T-helper 2 cell treated with Interferon-gamma antibody and Interleukin-4, amounts not matched to agents 100 ng/mL and 5 ng/mL, for 36 hours (primary cell): ENCODE measurements around the gene UCHL5. TPM values are rescaled to one million over a fixed set of nuclear protein-coding genes. Genes with fewer than 3 reads are reported as not detected.
"Not testable (repeated sequence)": the region's sequence is repeated elsewhere in the genome, so short reads cannot be mapped to it uniquely, and the experiment has no call there.

Experiments used
- intact Hi-C: fragments of 100-400 bp; cut with micrococcal nuclease; formaldehyde crosslinking; loops from one replicate; pipeline ENCODE4 v1.15.1; 2023
- total RNA-seq: library from RNA; stranded (reverse); gene quantifications from 2 replicates; pipeline ENCODE4 v1.2.3, GENCODE V29; 2022

UCHL5 gene
- total RNA-seq, 1 donor from 2014 or later = 60.1 TPM

GRCh38 chr1:193014400-193014799 is 44.8 kb downstream of the UCHL5 start:
- intact Hi-C loops = loop anchor here (10.0 kb wide), 1 partner anchor 400 kb away; no protein-coding TSS in a partner anchor

GRCh38 chr1:193013707-193014106 is 45.5 kb downstream of the UCHL5 start:
- intact Hi-C loops = loop anchor here (10.0 kb wide), 1 partner anchor 399 kb away; no protein-coding TSS in a partner anchor

- intact Hi-C loops = loop anchor here (10.0 kb wide), 1 partner anchor 398 kb away; no protein-coding TSS in a partner anchor
These were observed 46.2 kb downstream of the UCHL5 start for GRCh38 chr1:193013005-193013404.

- intact Hi-C loops = loop anchor here (10.0 kb wide), 1 partner anchor 397 kb away; no protein-coding TSS in a partner anchor
These were observed 47.8 kb downstream of the UCHL5 start for GRCh38 chr1:193011406-193011805.

GRCh38 chr1:193009501-193009900 is 49.7 kb downstream of the UCHL5 start:
- intact Hi-C loops = no loop called here

- intact Hi-C loops = no loop called here
These were observed 53.4 kb downstream of the UCHL5 start for GRCh38 chr1:193005785-193006184.

- intact Hi-C loops = no loop called here
These were observed 60.6 kb downstream of the UCHL5 start for GRCh38 chr1:192998536-192998935.

- intact Hi-C loops = no loop called here
These were observed 65.0 kb downstream of the UCHL5 start for GRCh38 chr1:192994141-192994540.

GRCh38 chr1:192993426-192994085 is 65.6 kb downstream of the UCHL5 start:
- intact Hi-C loops = no loop called here

- intact Hi-C loops = not testable (repeated sequence)
These were observed 72.3 kb downstream of the UCHL5 start for GRCh38 chr1:192986748-192987334.

GRCh38 chr1:192986110-192986747 is 72.9 kb downstream of the UCHL5 start:
- intact Hi-C loops = no loop called here

- intact Hi-C loops = loop anchor here (5.0 kb wide), 1 partner anchor 47 kb away; no protein-coding TSS in a partner anchor
These were observed 75.1 kb downstream of the UCHL5 start for GRCh38 chr1:192984080-192984479.

- intact Hi-C loops = loop anchor here (5.0 kb wide), 1 partner anchor 46 kb away; no protein-coding TSS in a partner anchor
These were observed 75.7 kb downstream of the UCHL5 start for GRCh38 chr1:192983349-192983980.

GRCh38 chr1:192980856-192981255 is 78.3 kb downstream of the UCHL5 start:
- intact Hi-C loops = loop anchor here (5.0 kb wide), 1 partner anchor 44 kb away; no protein-coding TSS in a partner anchor

- intact Hi-C loops = loop anchor here (5.0 kb wide), 1 partner anchor 43 kb away; no protein-coding TSS in a partner anchor
These were observed 78.8 kb downstream of the UCHL5 start for GRCh38 chr1:192980334-192980733.

GRCh38 chr1:192979542-192979941 is 79.6 kb downstream of the UCHL5 start:
- intact Hi-C loops = no loop called here

GRCh38 chr1:192978195-192978710 is 80.9 kb downstream of the UCHL5 start:
- intact Hi-C loops = no loop called here

- intact Hi-C loops = no loop called here
These were observed 82.0 kb downstream of the UCHL5 start for GRCh38 chr1:192977089-192977706.

- intact Hi-C loops = no loop called here
These were observed 82.6 kb downstream of the UCHL5 start for GRCh38 chr1:192976576-192976975.

GRCh38 chr1:192974701-192975100 is 84.5 kb downstream of the UCHL5 start:
- intact Hi-C loops = no loop called here

- intact Hi-C loops = no loop called here
These were observed 85.2 kb downstream of the UCHL5 start for GRCh38 chr1:192973988-192974387.
